ENCODE measurements around the gene NOX3.
"Not testable (repeated sequence)": the region's sequence is repeated elsewhere in the genome, so short reads cannot be mapped to it uniquely, and the experiment has no call there.

The NOX3 gene, protein sequence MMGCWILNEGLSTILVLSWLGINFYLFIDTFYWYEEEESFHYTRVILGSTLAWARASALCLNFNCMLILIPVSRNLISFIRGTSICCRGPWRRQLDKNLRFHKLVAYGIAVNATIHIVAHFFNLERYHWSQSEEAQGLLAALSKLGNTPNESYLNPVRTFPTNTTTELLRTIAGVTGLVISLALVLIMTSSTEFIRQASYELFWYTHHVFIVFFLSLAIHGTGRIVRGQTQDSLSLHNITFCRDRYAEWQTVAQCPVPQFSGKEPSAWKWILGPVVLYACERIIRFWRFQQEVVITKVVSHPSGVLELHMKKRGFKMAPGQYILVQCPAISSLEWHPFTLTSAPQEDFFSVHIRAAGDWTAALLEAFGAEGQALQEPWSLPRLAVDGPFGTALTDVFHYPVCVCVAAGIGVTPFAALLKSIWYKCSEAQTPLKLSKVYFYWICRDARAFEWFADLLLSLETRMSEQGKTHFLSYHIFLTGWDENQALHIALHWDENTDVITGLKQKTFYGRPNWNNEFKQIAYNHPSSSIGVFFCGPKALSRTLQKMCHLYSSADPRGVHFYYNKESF

DNA sequence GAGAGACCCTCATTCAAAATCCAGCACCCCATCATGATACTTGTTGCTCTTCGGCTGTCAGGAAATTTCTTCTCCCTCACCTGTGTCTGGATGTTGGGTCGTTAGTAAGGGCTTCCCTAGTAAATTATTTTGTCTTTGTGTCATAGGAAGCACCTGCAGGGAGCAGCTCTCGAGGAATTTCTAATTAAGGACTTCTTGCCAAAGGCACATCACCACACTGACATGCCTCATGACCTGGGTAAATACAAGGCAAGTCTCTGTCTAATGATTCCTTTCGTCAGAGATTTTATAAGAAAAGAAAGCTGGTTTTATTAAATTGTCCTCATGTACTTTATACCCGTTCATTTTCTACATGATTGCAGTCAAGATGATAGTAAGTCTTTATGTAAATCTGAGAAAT, at the start of gene NOX3:
TSS of gene NOX3 (minus strand) at position 74 of the 400 bp plus-strand sequence. CDS start at position 35, 39 bp downstream.
- no peak for DNase-seq

DNA sequence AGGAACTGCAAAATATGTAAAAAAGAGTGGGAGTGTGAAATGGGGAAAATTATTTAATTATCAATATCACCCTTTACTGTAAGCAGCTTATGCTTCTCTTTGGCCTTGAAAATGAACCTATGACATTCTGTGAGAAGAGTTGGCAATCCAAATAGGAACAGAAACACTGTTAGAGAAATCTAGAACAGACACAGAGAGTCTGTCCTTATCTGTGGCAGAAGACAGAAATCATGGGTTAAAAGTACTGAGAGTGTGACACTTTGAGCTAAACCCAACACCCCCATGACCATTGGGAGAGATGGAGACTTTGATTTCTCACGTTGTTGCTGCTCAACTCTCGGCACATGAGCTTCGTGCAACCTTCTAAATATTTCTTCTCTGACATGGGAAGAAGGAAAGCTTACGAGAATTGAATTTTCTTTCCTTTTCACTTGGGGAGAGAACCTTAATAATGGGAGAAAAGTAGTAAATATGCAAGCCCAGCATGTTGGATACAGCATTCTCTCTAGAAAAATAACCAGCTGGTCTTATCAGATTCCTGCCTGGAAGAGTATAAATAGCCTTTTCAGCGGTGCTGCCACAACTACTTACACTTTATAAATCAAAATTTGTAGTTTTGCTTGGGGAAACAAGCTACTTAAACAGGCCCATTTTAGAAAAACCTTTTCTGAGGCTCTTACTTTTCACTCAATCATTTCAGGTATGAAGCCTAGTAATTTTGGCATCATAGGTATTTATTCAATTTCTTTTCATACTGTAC, 49.4 kb upstream of the NOX3 start:
- no peak for DNase-seq

DNA sequence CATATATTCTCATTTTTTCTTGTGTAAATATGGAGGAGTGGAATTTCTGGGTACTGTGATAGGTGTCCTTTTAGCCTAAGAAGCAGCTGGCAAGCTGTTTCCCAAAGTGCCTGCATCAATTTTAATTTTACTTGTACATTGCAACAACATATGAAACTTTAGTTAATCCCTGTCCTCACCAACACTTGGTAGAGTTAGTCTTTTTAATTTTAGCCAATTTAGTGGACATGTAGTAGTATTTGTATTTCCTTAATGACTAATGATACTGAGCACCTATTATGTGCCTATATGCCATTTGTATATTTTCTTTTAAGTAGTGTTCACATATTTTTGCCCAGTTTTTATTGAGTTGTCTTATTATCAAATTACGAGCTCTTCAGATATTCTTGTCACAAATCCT, 46.8 kb upstream of the NOX3 start:
- DNase-seq = no peak

DNA sequence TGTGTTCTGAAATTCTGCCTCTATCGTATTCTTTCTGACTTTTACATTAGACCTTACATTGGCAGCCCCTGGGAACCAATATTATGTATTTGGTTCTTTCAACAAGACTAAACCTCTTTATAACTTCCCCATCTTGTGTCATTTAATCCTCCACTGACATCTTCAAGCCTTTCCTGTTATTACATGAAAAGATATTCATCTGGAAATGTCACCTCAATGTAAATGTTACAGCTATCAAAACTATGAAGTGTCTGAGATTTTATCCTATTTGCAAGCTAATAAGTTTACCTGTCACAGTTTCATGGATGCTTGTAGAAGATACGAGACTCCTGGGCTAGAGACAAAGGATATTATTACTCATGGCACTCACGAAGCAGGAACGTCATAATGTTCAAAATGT, 43.9 kb upstream of the NOX3 start:
- no peak for DNase-seq

DNA sequence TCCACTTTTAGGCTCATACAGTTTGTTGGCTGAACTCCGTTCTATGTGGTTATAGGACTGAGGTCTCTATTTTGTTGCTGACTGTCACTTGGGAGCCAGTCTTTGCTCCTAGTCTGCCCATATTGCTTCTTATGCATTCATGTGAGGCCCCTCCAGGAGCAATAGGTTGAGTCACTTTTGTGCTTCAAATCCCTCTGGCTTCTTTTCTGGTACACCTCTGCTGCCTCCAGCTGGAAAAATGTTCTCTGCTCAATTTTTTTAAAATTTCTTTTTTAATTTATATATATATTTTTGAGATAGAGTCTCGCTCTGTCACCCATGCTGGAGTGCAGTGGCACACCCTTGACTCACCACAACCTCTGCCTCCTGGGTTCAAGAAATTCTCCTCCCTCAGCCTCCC, 42.7 kb upstream of the NOX3 start:
- DNase-seq = peak; percentile 39

DNA sequence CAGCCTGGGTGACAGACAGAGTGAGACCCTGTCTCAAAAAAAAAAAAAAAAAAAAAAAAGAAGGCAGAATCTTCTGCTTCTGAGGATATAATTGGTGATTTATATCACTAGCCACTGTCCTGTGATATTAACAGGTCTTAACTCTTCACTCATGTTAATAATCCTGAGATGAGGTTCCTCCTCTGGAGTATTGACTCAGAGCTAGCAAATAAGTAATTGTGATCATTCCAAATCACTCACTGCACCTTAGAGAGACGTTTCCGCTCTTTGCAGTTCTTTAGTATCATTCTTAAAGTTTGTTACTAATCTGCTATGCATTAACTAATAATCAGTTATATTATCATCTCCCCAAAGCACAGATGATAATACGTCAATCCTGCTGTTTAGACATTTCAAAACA, 41.6 kb upstream of the NOX3 start:
- no peak for DNase-seq

DNA sequence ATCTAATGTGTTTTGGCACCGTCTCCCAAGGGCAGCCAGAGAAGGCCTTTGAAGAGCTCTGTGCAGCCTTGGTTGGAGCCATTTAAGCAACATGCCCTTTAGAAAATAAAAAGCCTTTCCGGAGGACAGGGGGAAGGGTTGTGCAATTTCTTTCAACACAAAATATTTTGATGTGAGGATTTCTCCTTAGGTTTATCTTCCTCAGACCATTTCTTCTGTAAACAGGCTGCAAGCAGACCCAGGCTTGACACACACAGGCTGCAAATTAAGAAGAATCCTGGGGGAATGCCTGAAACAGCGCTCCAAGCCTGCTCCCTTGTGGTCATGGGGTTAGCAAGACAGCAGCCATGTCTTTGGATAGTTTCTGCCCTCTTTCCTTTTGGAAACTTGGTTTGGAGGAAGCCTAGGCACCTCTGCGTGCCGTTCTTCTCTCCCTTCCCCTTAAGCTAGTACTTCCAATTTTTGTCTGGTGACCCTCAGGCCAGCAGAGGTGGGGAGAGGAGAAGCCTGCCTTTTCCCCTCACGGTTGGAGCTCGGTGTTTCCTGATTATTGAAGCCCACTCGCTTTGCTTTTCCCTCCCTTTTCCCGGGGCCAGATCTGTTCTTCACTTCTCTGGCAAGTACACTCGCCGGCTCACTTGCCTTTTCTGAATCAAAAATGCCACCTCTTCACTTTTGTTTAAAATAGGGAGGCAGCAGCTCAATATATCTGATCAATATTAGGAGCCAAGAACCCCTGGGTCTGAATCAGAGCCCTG, 39.6 kb upstream of the NOX3 start:
- DNase-seq = peak; percentile 83

DNA sequence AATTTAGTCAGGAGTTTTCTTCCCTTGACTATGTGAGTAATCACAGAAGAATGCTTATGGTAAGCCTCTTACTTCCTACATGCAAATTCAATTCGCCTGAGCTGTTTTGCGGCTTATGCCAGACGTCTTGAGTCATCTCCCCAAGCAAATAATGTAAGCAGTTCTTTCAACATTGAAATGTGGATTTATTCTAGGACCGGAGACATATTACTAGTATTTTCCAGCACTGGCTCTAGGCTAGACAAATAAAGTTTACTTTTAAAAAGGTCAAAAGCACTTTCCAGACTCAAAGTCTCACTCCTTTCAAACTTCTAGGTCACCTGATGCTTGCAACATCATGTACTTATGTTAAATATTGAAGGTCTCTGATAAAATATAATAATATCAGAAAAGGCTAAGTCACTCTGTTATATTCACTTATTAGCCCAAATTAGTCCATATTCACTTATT, 38.1 kb upstream of the NOX3 start:
- peak; percentile 99 for DNase-seq

DNA sequence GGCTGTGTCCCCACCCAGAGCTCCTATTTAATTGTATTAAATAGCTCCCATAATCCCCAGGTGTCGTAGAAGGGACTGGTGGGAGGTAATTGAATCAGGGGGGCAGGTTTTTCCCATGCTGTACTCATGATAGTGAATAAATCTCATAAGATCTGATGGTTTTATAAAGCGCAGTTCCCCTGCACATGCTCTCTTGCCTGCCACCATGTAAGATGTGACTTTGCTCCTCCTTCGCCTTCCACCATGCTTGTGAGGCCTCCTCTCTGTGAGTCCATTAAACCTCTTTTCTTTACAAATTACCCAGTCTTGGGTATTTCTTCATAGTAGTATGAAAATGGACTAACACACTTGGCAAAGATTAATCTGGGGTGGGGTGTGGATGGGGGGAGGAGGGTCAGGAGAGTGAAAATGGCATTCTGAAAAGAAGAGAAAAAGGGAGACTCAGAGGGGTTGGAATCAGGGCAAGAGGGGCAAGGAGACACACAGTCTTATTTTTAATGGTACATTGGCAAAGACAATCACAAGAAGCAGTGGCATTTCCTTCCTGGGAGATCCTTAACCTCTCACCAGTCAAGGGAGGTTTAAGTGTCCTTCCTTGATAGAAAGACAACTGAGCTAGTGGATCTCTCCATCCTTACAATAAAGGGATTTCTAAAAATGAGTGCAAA, 37.5 kb upstream of the NOX3 start:
- no peak for DNase-seq

DNA sequence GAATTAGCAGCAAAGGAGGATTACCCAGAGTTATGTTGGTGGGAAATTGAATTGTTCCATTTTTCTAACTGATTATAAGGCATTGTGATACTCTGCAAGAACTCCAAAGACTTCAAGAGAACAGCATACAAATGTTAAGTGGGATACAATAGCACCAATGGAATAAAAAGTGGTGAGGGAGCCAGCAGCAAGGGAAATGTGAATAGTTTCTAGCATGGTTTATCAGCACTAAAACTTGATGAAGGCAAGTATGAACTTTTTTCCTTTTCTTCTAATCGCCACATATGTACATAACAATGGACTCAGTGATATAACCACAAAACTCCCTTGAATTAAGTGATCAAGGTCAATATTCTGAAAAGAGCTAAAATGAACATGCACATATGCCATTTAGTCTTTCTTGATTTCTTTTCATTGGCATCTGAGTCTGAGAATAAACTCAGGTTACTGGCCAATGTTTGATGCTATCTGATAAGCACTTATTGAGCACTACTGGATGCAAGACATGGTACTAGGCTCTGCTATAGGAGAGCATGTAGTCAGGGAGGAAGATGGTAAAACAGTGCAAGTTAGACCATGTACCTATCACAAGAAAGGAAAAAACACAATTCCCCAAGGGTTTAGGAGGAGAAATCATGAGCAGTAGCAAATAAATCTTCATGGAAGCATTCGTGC, 36.6 kb upstream of the NOX3 start:
- no peak for DNase-seq

DNA sequence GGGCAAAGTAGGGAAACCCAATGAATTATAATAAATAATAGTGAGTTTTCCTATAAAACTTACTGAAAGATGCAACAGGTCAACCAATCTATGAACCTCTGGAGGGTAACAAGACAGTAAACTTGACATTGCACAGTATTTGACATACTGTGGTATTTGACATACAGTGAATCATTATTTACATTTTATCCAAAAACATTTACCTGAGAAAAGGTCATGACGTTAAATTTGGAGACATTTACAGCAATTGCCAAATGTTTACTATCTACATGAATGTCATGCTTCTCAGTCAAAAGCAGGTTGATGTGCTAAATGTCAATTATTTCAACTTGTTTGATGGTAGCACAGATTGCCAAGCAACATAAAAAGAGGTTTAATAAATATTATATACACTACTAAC, 35.8 kb upstream of the NOX3 start:
- DNase-seq = no peak

DNA sequence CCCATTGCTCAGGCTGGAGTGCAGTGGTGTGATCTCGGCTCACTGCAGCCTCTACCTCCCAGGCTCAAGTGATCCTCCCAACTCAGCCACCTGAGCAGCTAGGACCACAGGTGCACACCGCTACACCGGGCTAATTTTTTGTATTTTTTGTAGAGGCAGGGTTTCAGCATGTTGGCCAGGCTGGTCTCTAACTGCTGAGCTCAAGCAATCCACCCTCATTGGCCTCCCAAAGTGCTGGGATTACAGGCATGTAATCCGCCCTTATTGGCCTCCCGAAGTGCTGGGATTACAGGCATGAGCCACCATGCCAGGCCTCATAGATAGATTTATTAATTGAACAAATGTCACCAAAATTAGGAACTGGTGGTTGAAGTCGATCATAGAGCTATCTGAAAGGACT, 32.6 kb upstream of the NOX3 start:
- DNase-seq = not testable (repeated sequence)

DNA sequence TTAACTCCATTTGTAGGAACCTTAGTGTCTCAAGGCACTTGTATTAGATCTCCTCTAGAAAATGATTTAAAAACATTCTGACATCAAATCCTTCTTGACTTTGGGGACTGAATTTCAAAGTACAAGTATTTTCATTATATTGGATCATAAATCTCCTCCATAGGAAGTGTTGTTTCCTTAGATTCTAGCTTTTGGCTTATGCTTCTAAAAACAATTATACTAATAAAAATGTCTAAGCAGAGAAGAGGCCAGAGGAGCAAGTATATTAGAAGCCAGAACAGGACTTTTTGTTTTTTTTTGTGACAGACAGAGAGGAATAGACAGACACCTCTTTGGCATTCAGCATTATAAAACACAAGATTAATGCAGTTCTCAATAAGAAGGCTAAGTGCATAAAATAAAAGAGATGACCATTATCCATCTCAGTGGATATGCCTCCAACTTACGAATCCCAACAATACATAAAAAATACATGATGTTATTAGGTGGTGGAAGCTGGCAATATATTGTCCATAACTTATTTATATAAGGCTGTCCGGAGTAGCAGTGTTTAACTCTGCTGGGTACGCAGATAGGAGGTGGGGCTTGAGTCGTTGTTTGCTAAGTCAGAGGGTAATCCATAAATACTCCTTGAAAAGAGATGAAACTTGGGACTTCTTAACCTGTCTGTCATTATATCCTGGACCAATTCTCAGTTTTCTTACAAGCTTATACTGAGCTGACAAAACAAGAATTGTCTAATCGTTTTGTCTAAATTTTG, 31.9 kb upstream of the NOX3 start:
- DNase-seq = no peak

DNA sequence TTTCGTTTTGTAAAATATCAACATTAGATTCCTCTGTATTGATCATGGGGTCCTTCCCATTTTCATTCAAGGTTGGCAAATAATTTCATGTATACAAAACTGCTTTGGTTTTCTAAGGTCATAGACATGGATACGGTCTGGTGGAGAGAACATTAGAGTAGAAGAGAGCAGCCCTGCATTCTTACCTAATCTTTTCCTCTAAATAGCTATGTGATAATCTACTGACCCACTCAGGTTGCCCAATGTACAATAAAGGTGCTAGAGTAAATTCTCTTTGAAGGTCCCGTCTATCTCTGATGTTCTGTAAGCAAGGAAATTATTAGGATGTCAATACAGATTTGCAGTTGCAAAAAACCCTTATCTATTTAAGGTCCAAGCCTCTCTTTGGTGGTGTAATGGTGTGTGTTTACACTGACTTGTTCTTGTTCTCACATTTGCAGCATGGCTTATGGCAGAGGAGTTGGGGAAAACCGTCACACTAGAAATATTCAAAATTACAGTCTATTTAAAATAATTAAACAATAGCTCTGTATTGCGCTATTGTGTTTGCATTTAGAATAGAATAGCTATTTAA, 31.2 kb upstream of the NOX3 start:
- no peak for DNase-seq

DNA sequence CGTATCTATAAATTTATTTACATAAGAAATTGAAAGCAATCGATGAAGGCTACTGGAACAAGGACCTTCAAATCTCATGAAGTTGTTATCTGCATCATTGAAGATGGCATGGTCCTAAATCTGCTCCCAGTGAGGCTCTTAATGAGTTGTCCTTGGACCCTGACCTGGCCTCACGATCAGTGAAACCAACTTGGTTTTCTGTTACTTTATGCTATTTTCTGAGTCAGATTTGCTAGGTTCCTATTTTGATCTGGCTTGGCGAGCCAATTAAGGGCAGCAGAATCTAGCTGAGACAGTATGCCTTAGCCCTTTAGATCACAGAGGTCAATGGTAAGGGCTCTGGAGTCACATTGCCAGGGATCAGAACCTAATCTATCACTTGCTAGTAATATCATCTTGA, 30.1 kb upstream of the NOX3 start:
- no peak for DNase-seq

DNA sequence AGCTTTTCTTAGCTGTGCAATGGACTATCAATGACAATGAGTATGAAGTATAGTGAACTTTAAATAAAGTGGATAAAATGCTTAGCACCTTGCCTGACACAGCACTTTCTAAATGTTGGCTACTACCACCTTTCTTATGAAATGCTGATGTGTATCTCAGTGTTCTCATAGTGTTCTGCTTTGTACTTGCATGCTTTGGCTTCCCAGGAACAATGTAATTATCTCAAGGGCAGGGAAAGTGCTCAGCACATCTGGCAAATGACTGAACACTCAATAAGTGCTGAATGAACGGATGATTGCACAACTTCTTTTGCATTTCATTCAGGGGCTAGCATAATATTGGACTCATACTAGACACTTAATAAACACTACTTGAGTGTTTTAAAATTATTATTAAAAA, 28.2 kb upstream of the NOX3 start:
- peak; percentile 44 for DNase-seq

DNA sequence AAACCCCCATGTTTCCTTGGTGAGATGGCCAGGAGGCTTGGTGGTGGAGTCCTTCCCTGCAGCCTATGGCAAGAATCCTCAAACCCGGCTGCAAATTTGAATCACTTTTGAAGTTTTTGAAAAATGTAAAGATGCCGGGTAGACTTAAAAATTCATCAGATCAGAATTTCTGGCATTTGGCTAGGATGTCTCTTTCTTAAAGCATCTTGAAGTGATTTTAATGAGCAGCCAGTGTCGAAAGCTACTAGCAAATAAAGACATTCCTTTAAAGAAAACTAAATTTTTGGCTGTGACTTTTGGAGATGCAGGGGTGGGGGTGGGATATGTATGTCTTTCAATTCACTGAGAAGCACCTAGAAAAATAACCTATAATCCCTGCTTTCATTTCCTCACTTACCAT, 25.6 kb upstream of the NOX3 start:
- DNase-seq = peak; percentile 45

DNA sequence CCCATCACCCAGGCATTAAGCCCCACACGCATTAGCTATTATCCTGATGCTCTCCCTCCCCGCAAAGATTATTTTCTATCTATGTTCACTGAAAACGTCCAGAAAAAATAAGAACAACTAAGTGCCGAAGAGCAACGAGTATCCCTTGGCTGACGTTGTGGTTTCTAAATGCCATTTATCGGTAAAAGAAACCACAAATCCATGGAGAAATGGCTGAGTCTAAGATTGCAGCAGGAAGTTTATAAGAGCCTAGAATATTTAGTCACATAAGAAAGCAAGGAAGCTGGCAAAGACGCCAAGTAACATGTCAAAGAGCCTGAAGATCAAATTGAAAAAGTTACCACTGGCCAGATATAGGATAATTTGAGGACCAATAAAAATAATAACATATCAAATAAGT, 18.1 kb upstream of the NOX3 start:
- DNase-seq = no peak

DNA sequence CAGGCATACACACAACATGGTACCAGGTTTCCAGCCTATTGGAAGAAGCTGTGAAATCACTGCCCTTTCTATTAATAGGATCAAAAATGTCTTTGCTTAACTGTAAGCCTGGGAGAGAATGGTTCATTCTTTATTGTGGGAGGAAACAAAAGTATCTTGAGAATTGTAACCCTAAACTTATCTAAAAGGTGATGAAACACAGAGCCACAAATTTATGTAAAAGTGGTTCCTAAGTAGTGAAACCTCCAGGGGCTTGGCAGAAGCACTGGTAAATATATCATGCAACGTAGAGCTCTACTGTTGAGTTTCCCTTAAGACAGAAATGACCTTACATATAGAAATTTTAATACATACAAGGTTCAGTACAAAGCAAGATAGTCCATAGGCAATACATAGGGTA, 17.2 kb upstream of the NOX3 start:
- DNase-seq = no peak

DNA sequence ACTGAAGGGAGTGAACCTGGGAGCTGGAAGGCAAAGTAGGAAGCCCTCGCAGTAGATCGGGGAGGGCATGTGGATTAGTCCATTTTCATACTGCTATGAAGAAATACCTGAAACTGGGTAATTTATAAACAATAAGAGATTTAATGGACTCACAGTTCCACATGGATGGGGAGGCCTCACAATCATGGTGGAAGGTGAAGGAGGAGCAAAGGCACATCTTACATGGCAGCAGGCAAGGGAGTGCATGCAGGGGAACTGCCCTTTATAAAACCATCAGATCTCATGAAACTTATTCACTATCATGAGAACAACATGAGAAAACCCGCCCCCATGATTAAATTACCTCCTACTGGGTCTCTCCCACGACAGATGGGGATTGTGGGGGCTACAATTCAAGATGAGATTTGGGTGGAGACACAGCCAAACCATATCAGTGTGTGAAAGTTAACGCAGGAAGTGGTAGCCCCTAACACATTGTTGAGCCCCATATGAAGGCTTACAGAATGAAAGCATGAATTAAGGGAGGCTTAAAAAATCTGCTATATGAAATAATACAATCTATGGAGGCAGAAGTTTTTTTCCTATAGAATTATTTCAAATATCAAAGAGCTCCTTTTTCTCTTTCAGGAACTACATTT, 15.5 kb upstream of the NOX3 start:
- DNase-seq = not testable (repeated sequence)

Measured in HCEC 1CT (cell line).